D721Med (cell line): ENCODE data around the gene CAPN8.
A peak's percentile ranks its signal among the peaks of the same experiment; 100 is the strongest.

Experiments
- DNase-seq: peaks from one replicate; pipeline ENCODE4 v3.0.0; 2011; ENCODE audit warnings: low spot score; ENCODE audit not compliant: insufficient read length
- FAIRE-seq: peaks from 2 replicates; lab custom pipeline; 2011; peaks lifted over from hg19 to GRCh38; lab: Jason Lieb, UNC
- CTCF ChIP-seq: IDR thresholded peaks from 2 replicates; pipeline ENCODE4 v1.5.1; 2012; ENCODE audit warnings: mild to moderate bottlenecking, control low read depth; ENCODE audit not compliant: insufficient read depth; ENCODE audit errors: missing control alignments

Gene CAPN8

GRCh38 chr1:223711747-223712193, 46.3 kb upstream of the CAPN8 start:
- TF ChIP-seq CTCF = no peak
- peak; percentile 17 for DNase-seq
- FAIRE-seq = no peak

- FAIRE-seq (no peak), DNase-seq (peak; percentile 4)
- TF ChIP-seq CTCF = no peak
Observed at GRCh38 chr1:223711173-223711572, 45.7 kb upstream of the CAPN8 start.

- FAIRE-seq = no peak
- no peak for TF ChIP-seq CTCF
- no peak for DNase-seq
Observed at GRCh38 chr1:223710179-223711133, 45.0 kb upstream of the CAPN8 start.

- peak; percentile 5 for TF ChIP-seq CTCF
- no peak for FAIRE-seq
- DNase-seq = no peak
Observed at GRCh38 chr1:223709598-223709997, 44.1 kb upstream of the CAPN8 start.

- no peak for FAIRE-seq
- DNase-seq = no peak
- no peak for TF ChIP-seq CTCF
Observed at GRCh38 chr1:223708651-223709268, 43.3 kb upstream of the CAPN8 start.

GRCh38 chr1:223708001-223708359, 42.5 kb upstream of the CAPN8 start:
- no peak for TF ChIP-seq CTCF
- DNase-seq (no peak), FAIRE-seq (no peak)
